Measurements from ENCODE around the gene OR1A2.
"Not testable (repeated sequence)": the region's sequence is repeated elsewhere in the genome, so short reads cannot be mapped to it uniquely, and the experiment has no call there.

DNA sequence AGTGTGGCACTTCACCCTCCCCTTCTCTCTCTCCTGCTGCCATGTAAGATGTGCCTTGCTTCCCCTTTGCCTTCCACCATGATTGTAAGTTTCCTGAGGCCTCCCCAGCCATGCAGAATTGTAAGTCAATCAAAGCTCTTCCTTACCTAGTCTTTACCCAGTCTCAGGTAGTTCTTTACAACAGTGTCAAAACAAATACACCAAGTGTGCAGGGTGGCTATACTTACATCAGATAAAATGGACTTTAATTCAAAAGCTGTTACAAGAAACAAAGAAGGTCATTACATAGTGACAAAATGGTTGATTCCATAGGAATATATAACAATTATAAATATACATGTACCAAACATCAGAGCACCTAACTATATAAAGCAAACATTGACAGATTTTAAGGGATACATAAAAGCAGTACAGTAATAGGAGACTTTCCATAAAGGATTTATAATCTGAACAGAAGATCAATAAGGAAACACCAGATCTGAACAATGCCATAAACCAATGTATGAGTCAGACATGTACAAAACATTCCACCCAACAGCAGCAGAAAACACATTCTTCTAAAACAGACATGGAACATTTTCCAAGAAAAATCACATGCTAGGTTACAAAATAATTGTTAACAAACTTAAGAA is 27.5 kb downstream of the OR1A2 start:
- TF ChIP-seq, protein P1, sequence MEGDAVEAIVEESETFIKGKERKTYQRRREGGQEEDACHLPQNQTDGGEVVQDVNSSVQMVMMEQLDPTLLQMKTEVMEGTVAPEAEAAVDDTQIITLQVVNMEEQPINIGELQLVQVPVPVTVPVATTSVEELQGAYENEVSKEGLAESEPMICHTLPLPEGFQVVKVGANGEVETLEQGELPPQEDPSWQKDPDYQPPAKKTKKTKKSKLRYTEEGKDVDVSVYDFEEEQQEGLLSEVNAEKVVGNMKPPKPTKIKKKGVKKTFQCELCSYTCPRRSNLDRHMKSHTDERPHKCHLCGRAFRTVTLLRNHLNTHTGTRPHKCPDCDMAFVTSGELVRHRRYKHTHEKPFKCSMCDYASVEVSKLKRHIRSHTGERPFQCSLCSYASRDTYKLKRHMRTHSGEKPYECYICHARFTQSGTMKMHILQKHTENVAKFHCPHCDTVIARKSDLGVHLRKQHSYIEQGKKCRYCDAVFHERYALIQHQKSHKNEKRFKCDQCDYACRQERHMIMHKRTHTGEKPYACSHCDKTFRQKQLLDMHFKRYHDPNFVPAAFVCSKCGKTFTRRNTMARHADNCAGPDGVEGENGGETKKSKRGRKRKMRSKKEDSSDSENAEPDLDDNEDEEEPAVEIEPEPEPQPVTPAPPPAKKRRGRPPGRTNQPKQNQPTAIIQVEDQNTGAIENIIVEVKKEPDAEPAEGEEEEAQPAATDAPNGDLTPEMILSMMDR (conservative IDR thresholded peaks at IDR 0.05; ENCODE audit: low read depth in 2 of 2): not testable (repeated sequence)
- TF ChIP-seq, protein P2, sequence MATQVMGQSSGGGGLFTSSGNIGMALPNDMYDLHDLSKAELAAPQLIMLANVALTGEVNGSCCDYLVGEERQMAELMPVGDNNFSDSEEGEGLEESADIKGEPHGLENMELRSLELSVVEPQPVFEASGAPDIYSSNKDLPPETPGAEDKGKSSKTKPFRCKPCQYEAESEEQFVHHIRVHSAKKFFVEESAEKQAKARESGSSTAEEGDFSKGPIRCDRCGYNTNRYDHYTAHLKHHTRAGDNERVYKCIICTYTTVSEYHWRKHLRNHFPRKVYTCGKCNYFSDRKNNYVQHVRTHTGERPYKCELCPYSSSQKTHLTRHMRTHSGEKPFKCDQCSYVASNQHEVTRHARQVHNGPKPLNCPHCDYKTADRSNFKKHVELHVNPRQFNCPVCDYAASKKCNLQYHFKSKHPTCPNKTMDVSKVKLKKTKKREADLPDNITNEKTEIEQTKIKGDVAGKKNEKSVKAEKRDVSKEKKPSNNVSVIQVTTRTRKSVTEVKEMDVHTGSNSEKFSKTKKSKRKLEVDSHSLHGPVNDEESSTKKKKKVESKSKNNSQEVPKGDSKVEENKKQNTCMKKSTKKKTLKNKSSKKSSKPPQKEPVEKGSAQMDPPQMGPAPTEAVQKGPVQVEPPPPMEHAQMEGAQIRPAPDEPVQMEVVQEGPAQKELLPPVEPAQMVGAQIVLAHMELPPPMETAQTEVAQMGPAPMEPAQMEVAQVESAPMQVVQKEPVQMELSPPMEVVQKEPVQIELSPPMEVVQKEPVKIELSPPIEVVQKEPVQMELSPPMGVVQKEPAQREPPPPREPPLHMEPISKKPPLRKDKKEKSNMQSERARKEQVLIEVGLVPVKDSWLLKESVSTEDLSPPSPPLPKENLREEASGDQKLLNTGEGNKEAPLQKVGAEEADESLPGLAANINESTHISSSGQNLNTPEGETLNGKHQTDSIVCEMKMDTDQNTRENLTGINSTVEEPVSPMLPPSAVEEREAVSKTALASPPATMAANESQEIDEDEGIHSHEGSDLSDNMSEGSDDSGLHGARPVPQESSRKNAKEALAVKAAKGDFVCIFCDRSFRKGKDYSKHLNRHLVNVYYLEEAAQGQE (IDR thresholded peaks at IDR 0.05; ENCODE audit: unreplicated experiment): not testable (repeated sequence)
- not testable (repeated sequence) for TF ChIP-seq EZH2 (IDR thresholded peaks at IDR 0.05; ENCODE audit: low read depth, unreplicated experiment); POLR2AphosphoS5 (IDR thresholded peaks at IDR 0.05; ENCODE audit: low read depth); JUNB (IDR thresholded peaks at IDR 0.05; ENCODE audit: unreplicated experiment); NANOG (IDR thresholded peaks at IDR 0.05; ENCODE audit: borderline replicate concordance); EZH2phosphoT487 (IDR thresholded peaks at IDR 0.05; ENCODE audit: unreplicated experiment); ZNF331 (CRISPR knock-in tag; IDR thresholded peaks at IDR 0.05; ENCODE audit: low read depth); CREB1 (CRISPR knock-in tag; IDR thresholded peaks at IDR 0.05; ENCODE audit: low read depth)
